Ovary (tissue), 3 donors: ENCODE data around the gene NUAK1.

Experiments
- CTCF ChIP-seq, 3 donors: fragments of 450-650 bp in 2 of 3; fragments of 200-600 bp in 1 of 3; IDR thresholded peaks; one replicate each; pipeline versions ENCODE4 v1.5.1 to v1.8.0; 2016 to 2022; ENCODE audit warnings: antibody characterized with exemption in 3 of 3, mild to moderate bottlenecking in 1 of 3
- EP300 ChIP-seq: sonication (generic); formaldehyde crosslinking; IDR thresholded peaks from one replicate; pipeline ENCODE4 v1.6.1; 2017; ENCODE audit warnings: antibody characterized with exemption
- donor health status: DM: no; HTN: no; CAD: no.

- no peak for TF ChIP-seq EP300
- TF ChIP-seq CTCF (IDR thresholded peaks at IDR 0.05) = no peak
These were observed 89.2 kb downstream of the NUAK1 start for GRCh38 chr12:106049546-106049945.
